ENCODE data around the gene DDX6.

GRCh38 chr11:118705791-118706545 lies 85.0 kb downstream of the DDX6 start:
- no peak for TF ChIP-seq ZFP30 (CRISPR knock-in tag; IDR thresholded peaks at IDR 0.05)
- TF ChIP-seq CSRNP3 (CRISPR knock-in tag; IDR thresholded peaks at IDR 0.05): no peak
- no peak for TF ChIP-seq TSHZ2 (CRISPR knock-in tag; IDR thresholded peaks at IDR 0.05)
- TF ChIP-seq ZFP3 (CRISPR knock-in tag; IDR thresholded peaks at IDR 0.05): no peak
- TF ChIP-seq PATZ1 (CRISPR knock-in tag; IDR thresholded peaks at IDR 0.05; ENCODE audit: borderline replicate concordance): no peak
- TF ChIP-seq ISL1 (CRISPR knock-in tag; IDR thresholded peaks at IDR 0.05): no peak
- no peak for TF ChIP-seq SNAI2 (CRISPR knock-in tag; IDR thresholded peaks at IDR 0.05)
- TF ChIP-seq ARNTL (CRISPR knock-in tag; IDR thresholded peaks at IDR 0.05; ENCODE audit: borderline replicate concordance, low read depth): no peak
- TF ChIP-seq ESRRG (CRISPR knock-in tag; IDR thresholded peaks at IDR 0.05): no peak
- no peak for TF ChIP-seq ZNF8 (CRISPR knock-in tag; IDR thresholded peaks at IDR 0.05)
- no peak for TF ChIP-seq CREB5 (CRISPR knock-in tag; IDR thresholded peaks at IDR 0.05; ENCODE audit: low read depth)
